Urinary bladder (tissue), 4 donors: Measurements from ENCODE around the gene P2RX3. TPM values are rescaled to one million over a fixed set of nuclear protein-coding genes. Genes with fewer than 3 reads are reported as not detected.
A peak's percentile ranks its signal among the peaks of the same experiment; 100 is the strongest.
"Not testable (repeated sequence)": the region's sequence is repeated elsewhere in the genome, so short reads cannot be mapped to it uniquely, and the experiment has no call there.

Experiments
- DNase-seq: peaks from one replicate; pipeline ENCODE4 v3.0.0-alpha.2; 2015; ENCODE audit errors: extremely low spot score
- H3K27ac ChIP-seq: one replicate; pipeline ENCODE4 v1.5.1; 2013; ENCODE audit warnings: low read depth, mild to moderate bottlenecking, moderate library complexity
- H3K36me3 ChIP-seq: one replicate; pipeline ENCODE4 v1.6.1; 2013; ENCODE audit warnings: mild to moderate bottlenecking, moderate library complexity; ENCODE audit not compliant: insufficient read depth
- H3K4me1 ChIP-seq: one replicate; pipeline ENCODE4 v1.6.1; 2013; ENCODE audit warnings: mild to moderate bottlenecking, moderate library complexity; ENCODE audit not compliant: insufficient read depth
- H3K4me3 ChIP-seq: one replicate; pipeline ENCODE4 v1.5.1; 2013; ENCODE audit warnings: low read depth, low read length
- WGBS: extraction: QIAGEN DNeasy Blood & Tissue Kit; methylation state at CpG from one replicate; pipeline ENCODE4 v1.1.7; 2013; 5-methylcytosine and 5-hydroxymethylcytosine counted together
- polyA plus RNA-seq: library from polyadenylated mRNA; stranded (reverse); fragments of 200-250 nt; gene quantifications from one replicate; pipeline ENCODE4 v1.2.3, GENCODE V29; 2013
- total RNA-seq: library from RNA; depleted of rRNA; stranded (reverse); fragments of >200 nt; gene quantifications from one replicate; pipeline ENCODE4 v1.2.3, GENCODE V29; 2014
- donor health status: healthy with polysubstance abuse.
- donor health status: healthy.

P2RX3 gene
- total and polyA plus RNA-seq, 2 donors: 0.34 to 1.5 TPM

GRCh38 chr11:57324886-57325734 is 13.0 kb upstream of the P2RX3 start, which contains the start of gene TNKS1BP1:
TNKS1BP1 (minus strand) TSS chr11:57324952; CDS start chr11:57321885, 3,067 bp downstream.
- DNase-seq: peak; percentile 96
- Histone ChIP-seq H3K4me1 (no peaks in the 10 kb centered on the region), H3K36me3 (peaks cover 5% of the 10 kb centered on the region), H3K4me3 (peak within 1 kb of the TSS; percentile 87), H3K27ac (peak within 1 kb of the TSS; percentile 90)
- under 1% methylated on average over 61 of the region's 61 CpGs for whole genome bisulfite sequencing

GRCh38 chr11:57325735-57326048 is 12.5 kb upstream of the P2RX3 start:
- peaks cover 2% of the 10 kb centered on the region for H3K36me3 ChIP-seq
- 11% methylated on average over 6 of the region's 6 CpGs for WGBS
- no peak for DNase-seq
- H3K4me1 ChIP-seq: no peaks in the 10 kb centered on the region
- no peak overlapping the region for H3K4me3 ChIP-seq
- peak overlapping the region; percentile 61 for H3K27ac ChIP-seq

GRCh38 chr11:57327721-57328120 is 10.4 kb upstream of the P2RX3 start:
- no peak for DNase-seq
- H3K36me3 ChIP-seq: peaks cover 2% of the 10 kb centered on the region
- H3K4me1 ChIP-seq: no peaks in the 10 kb centered on the region
- H3K27ac ChIP-seq: no peak overlapping the region
- WGBS: 93% methylated on average over 5 of the region's 5 CpGs
- no peak overlapping the region for H3K4me3 ChIP-seq

GRCh38 chr11:57330029-57330428 is 8.1 kb upstream of the P2RX3 start:
- 94% methylated on average over 9 of the region's 9 CpGs for WGBS
- no peaks in the 10 kb centered on the region for H3K4me1 ChIP-seq
- DNase-seq: no peak
- no peak overlapping the region for H3K4me3 ChIP-seq
- H3K27ac ChIP-seq: no peak overlapping the region
- H3K36me3 ChIP-seq: peaks cover 2% of the 10 kb centered on the region

- DNase-seq: no peak
- H3K27ac ChIP-seq: no peak overlapping the region
- H3K36me3 ChIP-seq: peaks cover 2% of the 10 kb centered on the region
- 95% methylated on average over 14 of the region's 14 CpGs for WGBS
- no peak overlapping the region for H3K4me3 ChIP-seq
- no peaks in the 10 kb centered on the region for H3K4me1 ChIP-seq
These were observed 6.4 kb upstream of the P2RX3 start for GRCh38 chr11:57331720-57332119.

- WGBS: 94% methylated on average over 11 of the region's 11 CpGs
- Histone ChIP-seq H3K4me1 (no peaks in the 10 kb centered on the region), H3K4me3 (no peak overlapping the region), H3K36me3 (no peaks in the 10 kb centered on the region), H3K27ac (no peak overlapping the region)
- no peak for DNase-seq
These were observed 5.3 kb upstream of the P2RX3 start for GRCh38 chr11:57332694-57333440.

GRCh38 chr11:57335023-57335342 is 3.2 kb upstream of the P2RX3 start:
- Histone ChIP-seq H3K4me3 (peak overlapping the region; percentile 95), H3K36me3 (no peaks in the 10 kb centered on the region), H3K27ac (peak overlapping the region; percentile 84), H3K4me1 (no peaks in the 10 kb centered on the region)
- no peak for DNase-seq
- 3% methylated on average over 7 of the region's 7 CpGs for WGBS

GRCh38 chr11:57335343-57336110 is 2.6 kb upstream of the P2RX3 start, which contains the start of gene SSRP1:
SSRP1 (minus strand) TSS chr11:57335892; CDS start chr11:57335121, 771 bp downstream.
- under 1% methylated on average over 69 of the region's 69 CpGs for WGBS
- Histone ChIP-seq H3K4me1 (no peaks in the 10 kb centered on the region), H3K27ac (peak within 1 kb of the TSS; percentile 84), H3K36me3 (no peaks in the 10 kb centered on the region), H3K4me3 (peak within 1 kb of the TSS; percentile 95)
- DNase-seq: peak; percentile 66

GRCh38 chr11:57336111-57336666 is 2.0 kb upstream of the P2RX3 start:
- H3K4me3 ChIP-seq: peak overlapping the region; percentile 95
- DNase-seq: no peak
- H3K36me3 ChIP-seq: no peaks in the 10 kb centered on the region
- no peaks in the 10 kb centered on the region for H3K4me1 ChIP-seq
- H3K27ac ChIP-seq: peak overlapping the region; percentile 64
- WGBS: 26% methylated on average over 12 of the region's 12 CpGs

- not testable (repeated sequence) for H3K4me3 ChIP-seq, H3K36me3 ChIP-seq, H3K27ac ChIP-seq, DNase-seq, H3K4me1 ChIP-seq
- 94% methylated on average over 6 of the region's 6 CpGs for WGBS
These were observed 1.3 kb upstream of the P2RX3 start for GRCh38 chr11:57336856-57337255.

GRCh38 chr11:57339328-57339727 is 1.2 kb downstream of the P2RX3 start:
- DNase-seq: no peak
- no peak overlapping the region for H3K4me3 ChIP-seq
- no peaks in the 10 kb centered on the region for H3K4me1 ChIP-seq
- H3K36me3 ChIP-seq: no peaks in the 10 kb centered on the region
- WGBS: 83% methylated on average over 5 of the region's 5 CpGs
- no peak overlapping the region for H3K27ac ChIP-seq

- DNase-seq: no peak
- H3K4me1 ChIP-seq: no peaks in the 10 kb centered on the region
- H3K36me3 ChIP-seq: no peaks in the 10 kb centered on the region
- no peak overlapping the region for H3K4me3 ChIP-seq
- 36% methylated on average over 12 of the region's 12 CpGs for WGBS
- no peak overlapping the region for H3K27ac ChIP-seq
These were observed 2.0 kb downstream of the P2RX3 start for GRCh38 chr11:57340039-57340615.

GRCh38 chr11:57341250-57341808 is 3.2 kb downstream of the P2RX3 start:
- no peak overlapping the region for H3K27ac ChIP-seq
- no peak overlapping the region for H3K4me3 ChIP-seq
- DNase-seq: no peak
- no peaks in the 10 kb centered on the region for H3K4me1 ChIP-seq
- H3K36me3 ChIP-seq: no peaks in the 10 kb centered on the region
- WGBS: 84% methylated on average over 6 of the region's 6 CpGs
